Measurements from ENCODE around the gene PTHLH. TPM values are rescaled to one million over a fixed set of nuclear protein-coding genes. Genes with fewer than 3 reads are reported as not detected.

Gene PTHLH
- total RNA-seq, 1 experiment from 2014 or later = 5.4 TPM

- BruUV-seq (replicated peaks) = no TSS peak
- ChIA-PET POLR2A (no interaction called here), CTCF (no interaction called here)
- intact Hi-C loops (cut with micrococcal nuclease) = no loop called here
- H3K27ac Mint-ChIP-seq (ENCODE audit: low read depth, unreplicated experiment) = no peak overlapping the region
- peaks cover 13% of the 10 kb centered on the region for H3K4me1 Mint-ChIP-seq (ENCODE audit: insufficient read depth, unreplicated experiment)
- H3K4me3 Mint-ChIP-seq (ENCODE audit: unreplicated experiment) = no peak overlapping the region
- no peak for TF ChIP-seq CTCF (IDR thresholded peaks at IDR 0.05; ENCODE audit: unreplicated experiment)
- H3K9me3 Mint-ChIP-seq (ENCODE audit: unreplicated experiment) = no peaks in the 10 kb centered on the region
- H3K36me3 Mint-ChIP-seq (ENCODE audit: insufficient read depth, unreplicated experiment) = no peaks in the 10 kb centered on the region
- DNase-seq (ENCODE audit: unreplicated experiment) = no peak
- no peaks in the 10 kb centered on the region for H3K27me3 Mint-ChIP-seq (ENCODE audit: insufficient read depth, unreplicated experiment)
Measured at GRCh38 chr12:27979145-27979544, 6.6 kb upstream of the PTHLH start.

GRCh38 chr12:27975222-27976136 is 2.9 kb upstream of the PTHLH start:
- ChIA-PET CTCF (interaction anchor here (0.7 kb wide), 1 partner anchor 20 kb away, joined by 3 read pairs; no protein-coding TSS in a partner anchor), POLR2A (no interaction called here)
- no peak for TF ChIP-seq CTCF (IDR thresholded peaks at IDR 0.05; ENCODE audit: unreplicated experiment)
- peaks cover 12% of the 10 kb centered on the region for H3K4me1 Mint-ChIP-seq (ENCODE audit: insufficient read depth, unreplicated experiment)
- no peaks in the 10 kb centered on the region for H3K36me3 Mint-ChIP-seq (ENCODE audit: insufficient read depth, unreplicated experiment)
- no TSS peak for BruUV-seq (replicated peaks)
- H3K4me3 Mint-ChIP-seq (ENCODE audit: unreplicated experiment) = no peak overlapping the region
- DNase-seq (ENCODE audit: unreplicated experiment) = no peak
- intact Hi-C loops (cut with micrococcal nuclease) = no loop called here
- H3K27ac Mint-ChIP-seq (ENCODE audit: low read depth, unreplicated experiment) = no peak overlapping the region
- H3K9me3 Mint-ChIP-seq (ENCODE audit: unreplicated experiment) = no peaks in the 10 kb centered on the region
- H3K27me3 Mint-ChIP-seq (ENCODE audit: insufficient read depth, unreplicated experiment) = no peaks in the 10 kb centered on the region

GRCh38 chr12:27974735-27975221 is 2.2 kb upstream of the PTHLH start:
- H3K36me3 Mint-ChIP-seq (ENCODE audit: insufficient read depth, unreplicated experiment) = no peaks in the 10 kb centered on the region
- ChIA-PET CTCF (no interaction called here), POLR2A (interaction anchor here (1.0 kb wide), 1 partner anchor 14 kb away, joined by 3 read pairs; no protein-coding TSS in a partner anchor)
- no peak for TF ChIP-seq CTCF (IDR thresholded peaks at IDR 0.05; ENCODE audit: unreplicated experiment)
- peaks cover 14% of the 10 kb centered on the region for H3K4me1 Mint-ChIP-seq (ENCODE audit: insufficient read depth, unreplicated experiment)
- H3K27ac Mint-ChIP-seq (ENCODE audit: low read depth, unreplicated experiment) = no peak overlapping the region
- H3K9me3 Mint-ChIP-seq (ENCODE audit: unreplicated experiment) = no peaks in the 10 kb centered on the region
- no peak for DNase-seq (ENCODE audit: unreplicated experiment)
- no peak overlapping the region for H3K4me3 Mint-ChIP-seq (ENCODE audit: unreplicated experiment)
- intact Hi-C loops (cut with micrococcal nuclease) = no loop called here
- no peaks in the 10 kb centered on the region for H3K27me3 Mint-ChIP-seq (ENCODE audit: insufficient read depth, unreplicated experiment)
- no TSS peak for BruUV-seq (replicated peaks)

DNA sequence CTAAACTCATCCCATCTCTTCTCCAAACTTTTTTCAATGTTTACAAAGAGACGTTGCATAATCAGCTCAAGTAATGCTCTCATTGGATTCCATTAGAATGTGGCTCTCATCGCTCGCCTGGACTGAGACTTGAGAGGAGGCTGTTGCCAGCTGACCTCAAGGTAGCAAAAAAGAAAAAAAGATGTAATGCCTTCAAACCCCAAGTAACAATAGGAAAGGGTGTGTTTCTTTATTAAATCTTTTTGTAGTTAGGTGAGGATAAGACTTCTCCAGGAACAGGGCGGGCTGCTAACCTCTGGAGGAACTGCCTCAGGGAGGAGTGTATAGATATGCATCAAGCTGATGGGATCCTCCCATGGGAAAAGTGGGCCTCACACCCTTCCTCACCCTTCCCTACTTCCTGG is 956 bp upstream of the PTHLH start:
- CTCF ChIA-PET = interaction anchor here (0.6 to 1.5 kb wide), 3 partner anchors 23 to 899 kb away, joined by 3 to 5 read pairs (median 3); no protein-coding TSS in a partner anchor
- no TSS peak for BruUV-seq (replicated peaks)
- Mint-ChIP-seq H3K36me3 (ENCODE audit: insufficient read depth, unreplicated experiment) (no peaks in the 10 kb centered on the region), H3K4me1 (ENCODE audit: insufficient read depth, unreplicated experiment) (peaks cover 24% of the 10 kb centered on the region), H3K27me3 (ENCODE audit: insufficient read depth, unreplicated experiment) (no peaks in the 10 kb centered on the region), H3K4me3 (ENCODE audit: unreplicated experiment) (no peak overlapping the region), H3K27ac (ENCODE audit: low read depth, unreplicated experiment) (no peak overlapping the region), H3K9me3 (ENCODE audit: unreplicated experiment) (no peaks in the 10 kb centered on the region)
- POLR2A ChIA-PET = interaction anchor here (0.8 to 1.7 kb wide), 3 partner anchors 26 to 218 kb away, joined by 4 to 6 read pairs (median 5); no protein-coding TSS in a partner anchor
- intact Hi-C loops (cut with micrococcal nuclease) = no loop called here
- peak; percentile 38 for DNase-seq (ENCODE audit: unreplicated experiment)
- TF ChIP-seq CTCF (IDR thresholded peaks at IDR 0.05; ENCODE audit: unreplicated experiment) = no peak
